Activated naive CD4-positive, alpha-beta T cell treated with anti-CD3 and anti-CD28 coated beads, Interleukin-2, amount 50 U/mL, for 72 hours (primary cell): ENCODE measurements around the gene SSTR5. TPM values are rescaled to one million over a fixed set of nuclear protein-coding genes. Genes with fewer than 3 reads are reported as not detected.

Experiments used
- ATAC-seq, 2 donors: fragments of 150-1000 bp; cut with Tn5 transposase; 2 replicates each; pipeline ENCODE4 v1.10.0; 2021; ENCODE audit warnings: mild to moderate bottlenecking in 2 of 2, moderate library complexity in 2 of 2
- DNase-seq, 2 donors: peaks; one replicate each; pipeline ENCODE4 v3.0.0; 2021 to 2022; ENCODE audit warnings: low spot score in 2 of 2
- H3K27ac Mint-ChIP-seq, 2 donors: one replicate each; pipeline ENCODE4 v1.8.0; 2022; ENCODE audit warnings: mild to moderate bottlenecking in 2 of 2, mixed read lengths in 2 of 2
- H3K36me3 Mint-ChIP-seq, 2 donors: one replicate each; pipeline ENCODE4 v1.8.0; 2022; ENCODE audit warnings: mixed read lengths in 2 of 2
- H3K9me3 Mint-ChIP-seq, 2 donors: one replicate each; pipeline ENCODE4 v1.8.0; 2022; ENCODE audit warnings: mixed read lengths in 2 of 2
- total RNA-seq, 2 donors: library from RNA; stranded (reverse); gene quantifications; one replicate each; pipeline ENCODE4 v1.2.3, GENCODE V29; 2022

The SSTR5 gene
- total RNA-seq, 2 donors from 2014 or later, result not detected

DNA sequence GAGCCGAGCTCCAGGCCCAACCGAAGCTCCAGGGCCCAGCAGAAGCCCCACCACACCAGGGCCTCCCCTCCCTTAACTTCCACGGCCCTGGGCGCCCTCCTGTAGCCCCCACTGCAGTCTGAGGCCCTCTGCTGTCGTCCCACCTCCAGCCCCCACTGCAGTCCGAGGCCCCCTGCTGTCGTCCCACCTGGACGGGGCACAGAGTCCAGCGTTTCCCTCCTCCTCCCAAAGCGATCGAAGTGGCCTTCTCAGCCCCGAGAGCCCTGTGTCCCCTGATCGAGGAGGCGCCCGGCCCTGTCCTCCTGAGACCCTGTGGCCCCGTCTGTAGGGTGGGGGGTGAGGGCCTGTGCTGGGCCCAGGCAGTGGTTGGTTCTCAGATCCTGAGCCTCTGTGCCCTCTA, 54.6 kb downstream of the SSTR5 start:
- no peak for DNase-seq
- no peak for ATAC-seq
- Mint-ChIP-seq H3K9me3 (no peaks in the 10 kb centered on the region), H3K36me3 (no peaks in the 10 kb centered on the region), H3K27ac (no peak overlapping the region)

DNA sequence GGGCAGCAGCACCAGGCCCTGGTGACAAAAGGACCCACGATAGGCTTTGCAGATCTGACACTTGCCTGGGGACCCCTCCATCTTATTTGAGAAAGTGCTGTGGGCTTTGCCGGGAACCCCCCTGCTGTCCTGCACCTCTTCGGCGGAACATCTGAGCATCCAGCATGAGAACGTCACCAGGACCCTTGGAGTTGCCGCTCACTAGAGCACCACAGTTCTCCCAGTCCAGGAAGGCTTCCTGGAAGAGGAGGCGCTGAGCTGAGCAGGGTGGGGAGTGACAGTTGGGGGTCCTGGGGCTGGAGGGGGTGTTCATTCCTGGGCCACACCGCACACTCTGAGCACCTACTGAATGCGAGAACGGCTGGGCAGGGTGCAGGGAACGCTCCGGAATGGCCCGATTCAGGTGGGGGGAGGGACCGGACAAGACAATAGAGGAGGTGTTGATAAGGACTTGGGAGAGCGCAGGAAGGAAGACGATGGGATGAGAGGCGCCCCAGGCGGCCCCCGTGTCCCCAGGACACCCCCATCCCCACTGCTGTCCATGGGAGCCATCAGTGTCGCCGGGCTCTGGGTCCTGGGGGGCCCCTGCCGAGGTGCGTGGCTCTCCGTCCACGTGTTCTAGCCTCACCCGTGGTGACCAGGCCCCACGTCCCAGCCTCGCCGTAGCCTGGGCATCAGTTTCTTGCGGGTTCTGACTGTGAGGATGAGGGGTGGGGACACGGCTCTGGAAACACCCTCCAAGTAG, 55.6 kb downstream of the SSTR5 start:
- Mint-ChIP-seq H3K9me3 (no peaks in the 10 kb centered on the region), H3K27ac (no peak overlapping the region), H3K36me3 (no peaks in the 10 kb centered on the region)
- DNase-seq (no peak), ATAC-seq (no peak)

GRCh38 chr16:1129106-1129960, 56.8 kb downstream of the SSTR5 start:
- DNase-seq (no peak), ATAC-seq (no peak)
- Mint-ChIP-seq H3K27ac (no peak overlapping the region), H3K36me3 (no peaks in the 10 kb centered on the region), H3K9me3 (no peaks in the 10 kb centered on the region)

- Mint-ChIP-seq H3K9me3 (no peaks in the 10 kb centered on the region), H3K36me3 (no peaks in the 10 kb centered on the region), H3K27ac (no peak overlapping the region)
- DNase-seq (no peak), ATAC-seq (no peak)
Observed at GRCh38 chr16:1130382-1130781, 57.8 kb downstream of the SSTR5 start.

Other genes with a start within 250 kb of the SSTR5 start
- gene LMF1, start 101.8 kb upstream of the SSTR5 start, total RNA-seq, result 10 to 100 TPM; 13.0 to 19.1 TPM
- 1 to 10 TPM in 1 of 2 donors, under 1 TPM in 1; 0.43 to 5.9 TPM for gene SOX8, start 91.0 kb upstream of the SSTR5 start, total RNA-seq
- gene C1QTNF8, start 23.5 kb downstream of the SSTR5 start, total RNA-seq, result not detected
- gene CACNA1H, start 80.4 kb downstream of the SSTR5 start, total RNA-seq, result 1 to 10 TPM in 1 of 2 donors, under 1 TPM in 1; 0.68 to 1.7 TPM
- gene TPSG1, start 152.5 kb downstream of the SSTR5 start, total RNA-seq, result not detected
- 1 to 10 TPM in 1 of 2 donors, not detected in 1; 1.3 TPM for gene TPSB2, start 157.4 kb downstream of the SSTR5 start, total RNA-seq
- under 1 TPM; 0.64 to 0.77 TPM for gene TPSAB1, start 168.0 kb downstream of the SSTR5 start, total RNA-seq
- not detected for gene TPSD1, start 183.3 kb downstream of the SSTR5 start, total RNA-seq
- 100 to 1,000 TPM; 205 to 246 TPM for gene UBE2I, start 236.9 kb downstream of the SSTR5 start, total RNA-seq